PC-9 (cell line): ENCODE measurements around the gene CCM2. TPM values are rescaled to one million over a fixed set of nuclear protein-coding genes. Genes with fewer than 3 reads are reported as not detected.

Experiments used
- BruUV-seq: library from RNA; stranded (reverse); fragments of 400-500 nt; replicated peaks from 2 replicates; lab custom pipeline; 2021; lab: Mats Ljungman, UMichigan
- CTCF ChIA-PET: fragments of 300-600 bp; sonication (Branson Sonifier 250); formaldehyde crosslinking; loops from one replicate; lab custom pipeline; 2022; ENCODE audit warnings: antibody characterized with exemption; lab: Charles Lee
- POLR2A ChIA-PET: fragments of 300-600 bp; sonication (Branson Sonifier 250); formaldehyde crosslinking; loops from one replicate; lab custom pipeline; 2022; ENCODE audit warnings: antibody characterized with exemption; ENCODE audit not compliant: unreplicated experiment; lab: Charles Lee
- DNase-seq, 2 experiments: peaks; one replicate each; pipeline versions ENCODE4 v3.0.0 to v3.0.0-alpha.2; 2015 to 2022; ENCODE audit warnings: mixed read lengths in 1 of 2
- H2AFZ ChIP-seq: fragments of 200-600 bp; sonication (generic); 2 replicates; pipeline ENCODE4 v1.8.1; 2017; ENCODE audit warnings: antibody characterized with exemption
- H3F3A ChIP-seq: fragments of 200-600 bp; sonication (generic); 2 replicates; pipeline ENCODE4 v1.8.1; 2017; ENCODE audit warnings: antibody characterized with exemption, mild to moderate bottlenecking, low read depth; ENCODE audit not compliant: insufficient read depth
- H3K27ac ChIP-seq: fragments of 200-600 bp; sonication (generic); 2 replicates; pipeline ENCODE4 v1.6.1; 2016; ENCODE audit warnings: mixed run types
- H3K27me3 ChIP-seq: fragments of 200-600 bp; sonication (generic); 2 replicates; pipeline ENCODE4 v1.6.1; 2016; ENCODE audit warnings: low read depth, mixed run types; ENCODE audit not compliant: insufficient read depth
- H3K36me3 ChIP-seq: fragments of 200-600 bp; sonication (generic); 2 replicates; pipeline ENCODE4 v1.6.1; 2016; ENCODE audit warnings: low read depth, mixed run types
- H3K4me1 ChIP-seq: fragments of 200-600 bp; sonication (generic); replicated peaks from 2 replicates; pipeline ENCODE4 v1.6.1; 2016; ENCODE audit warnings: mixed run types; ENCODE audit not compliant: insufficient read depth
- H3K4me2 ChIP-seq: fragments of 200-600 bp; sonication (generic); 2 replicates; pipeline ENCODE4 v1.6.1; 2017; ENCODE audit warnings: mixed run types
- H3K4me3 ChIP-seq: fragments of 200-600 bp; sonication (generic); 2 replicates; pipeline ENCODE4 v1.6.1; 2016; ENCODE audit warnings: mixed run types
- H3K79me2 ChIP-seq: fragments of 200-600 bp; sonication (generic); 2 replicates; pipeline ENCODE4 v1.6.1; 2017; ENCODE audit warnings: low read depth, mixed run types
- H3K9me2 ChIP-seq: fragments of 200-600 bp; sonication (generic); 2 replicates; pipeline ENCODE4 v1.8.1; 2017; ENCODE audit warnings: mild to moderate bottlenecking; ENCODE audit not compliant: insufficient read depth
- H3K9me3 ChIP-seq: fragments of 200-600 bp; sonication (generic); 2 replicates; pipeline ENCODE4 v1.8.1; 2016; ENCODE audit warnings: low read depth; ENCODE audit not compliant: insufficient read depth
- H4K20me1 ChIP-seq: fragments of 200-600 bp; sonication (generic); 2 replicates; pipeline ENCODE4 v1.8.1; 2017; ENCODE audit not compliant: insufficient read depth
- EZH2 ChIP-seq: fragments of 200-600 bp; sonication (generic); IDR thresholded peaks from 2 replicates; pipeline ENCODE4 v1.8.0; 2017; ENCODE audit warnings: antibody characterized with exemption, low read depth
- intact Hi-C: fragments of 100-400 bp; cut with micrococcal nuclease; formaldehyde crosslinking; loops from one replicate; pipeline ENCODE4 v1.10.0; 2022; ENCODE audit not compliant: unreplicated experiment
- total RNA-seq: library from RNA; stranded (reverse); gene quantifications from 2 replicates; pipeline ENCODE4 v1.2.3, GENCODE V29; 2021
- TF ChIP-seq, protein P1 (sequence below): fragments of 200-600 bp; sonication (generic); conservative IDR thresholded peaks from 2 replicates; pipeline ENCODE4 v1.6.1; 2017; ENCODE audit warnings: mixed run types, antibody characterized with exemption, mild to moderate bottlenecking, moderate library complexity

The CCM2 gene
- total RNA-seq, 1 experiment from 2014 or later = 54.2 TPM

DNA sequence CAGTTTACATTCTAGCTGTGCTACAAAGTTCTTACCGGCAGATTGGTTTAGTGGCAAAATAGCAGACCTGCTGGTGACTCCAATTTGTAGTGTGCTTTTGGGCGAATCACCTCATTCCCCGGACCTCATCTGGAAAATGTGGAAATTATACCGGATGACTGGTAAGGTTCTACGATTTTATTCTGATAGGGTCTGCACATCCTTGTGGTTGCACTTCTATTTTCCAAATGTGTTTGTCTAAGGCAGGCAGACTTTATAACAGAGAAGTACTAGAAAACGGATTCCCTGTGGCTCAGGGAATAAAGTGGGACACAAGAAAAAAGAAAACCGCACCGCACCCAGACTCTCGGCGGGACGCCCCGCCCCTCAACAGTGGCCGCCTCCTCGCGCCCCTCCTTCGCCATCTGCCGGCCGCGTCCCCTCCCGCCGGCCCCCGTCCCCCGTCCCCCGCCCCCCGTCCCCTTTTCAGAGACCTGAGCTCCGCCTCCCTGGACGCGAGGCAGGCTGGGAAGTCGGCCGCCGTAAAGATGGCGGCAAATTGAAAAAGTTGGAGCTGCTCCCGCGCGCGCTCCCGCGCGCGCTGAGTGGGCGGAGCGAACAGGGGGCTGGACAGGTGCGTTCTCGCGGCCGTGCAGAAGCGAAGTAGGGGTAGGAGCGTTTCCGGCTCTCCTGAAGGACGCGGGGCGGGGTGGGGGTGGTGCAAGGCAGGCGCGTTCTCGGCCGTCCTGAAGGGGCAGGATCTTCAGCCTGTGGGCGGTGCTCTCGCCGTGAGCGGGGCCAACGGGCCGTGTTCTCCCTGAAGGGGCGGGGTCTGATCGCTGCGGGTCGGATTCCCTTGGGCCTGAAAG is 532 bp upstream of the CCM2 start:
- H3K27me3 ChIP-seq = no peaks in the 10 kb centered on the region
- H3F3A ChIP-seq = peaks cover 29% of the 10 kb centered on the region
- peaks cover 39% of the 10 kb centered on the region for H3K79me2 ChIP-seq
- no peaks in the 10 kb centered on the region for H3K9me3 ChIP-seq
- peak overlapping the region; percentile 85 for H3K4me2 ChIP-seq
- H3K4me3 ChIP-seq = peak overlapping the region; percentile 98
- H3K4me1 ChIP-seq = peaks cover 37% of the 10 kb centered on the region
- peak; percentile 98 to 100 for DNase-seq
- no peaks in the 10 kb centered on the region for H3K36me3 ChIP-seq
- H2AFZ ChIP-seq = peak overlapping the region; percentile 99
- H3K9me2 ChIP-seq = no peaks in the 10 kb centered on the region
- ChIA-PET CTCF (interaction anchor here (0.6 to 2.4 kb wide), 5 partner anchors 26 to 924 kb away, joined by 3 to 13 read pairs (median 4); no protein-coding TSS in a partner anchor), POLR2A (interaction anchor here (0.5 to 0.9 kb wide), 15 partner anchors 10 to 1784 kb away, joined by 3 to 32 read pairs (median 9); partner anchors contain the start of genes OGDH and TBRG4)
- H3K27ac ChIP-seq = peak overlapping the region; percentile 66
- TF ChIP-seq, protein P1, sequence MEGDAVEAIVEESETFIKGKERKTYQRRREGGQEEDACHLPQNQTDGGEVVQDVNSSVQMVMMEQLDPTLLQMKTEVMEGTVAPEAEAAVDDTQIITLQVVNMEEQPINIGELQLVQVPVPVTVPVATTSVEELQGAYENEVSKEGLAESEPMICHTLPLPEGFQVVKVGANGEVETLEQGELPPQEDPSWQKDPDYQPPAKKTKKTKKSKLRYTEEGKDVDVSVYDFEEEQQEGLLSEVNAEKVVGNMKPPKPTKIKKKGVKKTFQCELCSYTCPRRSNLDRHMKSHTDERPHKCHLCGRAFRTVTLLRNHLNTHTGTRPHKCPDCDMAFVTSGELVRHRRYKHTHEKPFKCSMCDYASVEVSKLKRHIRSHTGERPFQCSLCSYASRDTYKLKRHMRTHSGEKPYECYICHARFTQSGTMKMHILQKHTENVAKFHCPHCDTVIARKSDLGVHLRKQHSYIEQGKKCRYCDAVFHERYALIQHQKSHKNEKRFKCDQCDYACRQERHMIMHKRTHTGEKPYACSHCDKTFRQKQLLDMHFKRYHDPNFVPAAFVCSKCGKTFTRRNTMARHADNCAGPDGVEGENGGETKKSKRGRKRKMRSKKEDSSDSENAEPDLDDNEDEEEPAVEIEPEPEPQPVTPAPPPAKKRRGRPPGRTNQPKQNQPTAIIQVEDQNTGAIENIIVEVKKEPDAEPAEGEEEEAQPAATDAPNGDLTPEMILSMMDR = no peak
- no peak for TF ChIP-seq EZH2
- intact Hi-C loops = loop anchor here (1.0 to 2.0 kb wide), 5 partner anchors 13 to 151 kb away; partner anchors contain the start of genes H2AZ2, PURB and TBRG4
- no peaks in the 10 kb centered on the region; the same call in 1 of the 2 replicates for H4K20me1 ChIP-seq
- no TSS peak for BruUV-seq

DNA sequence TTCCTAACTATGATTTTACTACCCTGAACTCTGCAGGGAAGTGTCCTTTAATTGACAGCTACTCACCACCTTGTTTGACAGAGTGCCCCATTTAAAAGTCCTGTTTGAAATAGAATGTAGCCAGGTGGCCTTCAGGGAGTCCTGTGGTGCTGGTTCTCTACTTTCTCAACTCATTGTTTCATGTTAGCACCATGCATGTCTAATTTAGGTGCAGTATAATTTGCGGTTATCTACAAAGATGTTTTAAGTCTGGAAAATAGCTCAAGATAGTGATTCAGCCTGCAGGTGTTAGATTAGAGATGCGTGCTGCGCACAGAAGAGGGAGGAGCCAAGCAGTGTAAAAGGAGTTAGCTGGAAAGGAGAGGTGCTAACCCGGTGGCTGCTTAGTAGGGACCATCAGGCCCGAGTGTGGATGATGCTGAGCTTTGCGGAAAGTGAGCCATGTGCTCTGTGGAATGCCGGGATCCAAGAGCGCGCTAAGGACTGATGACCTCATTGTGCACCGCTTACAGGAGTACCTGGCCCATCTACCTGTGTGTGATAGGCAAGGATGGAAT is 1.2 kb downstream of the CCM2 start:
- Histone ChIP-seq H3K79me2 (peaks cover 41% of the 10 kb centered on the region), H3K36me3 (no peaks in the 10 kb centered on the region), H3K27me3 (no peaks in the 10 kb centered on the region), H3K9me2 (no peaks in the 10 kb centered on the region), H3K4me1 (peaks cover 27% of the 10 kb centered on the region), H3K4me3 (peak overlapping the region; percentile 57), H3F3A (peaks cover 29% of the 10 kb centered on the region), H4K20me1 (no peaks in the 10 kb centered on the region; the same call in 1 of the 2 replicates), H3K27ac (peak overlapping the region; percentile 10), H3K9me3 (no peaks in the 10 kb centered on the region), H2AFZ (no peak overlapping the region; the same call in 1 of the 2 replicates), H3K4me2 (peak overlapping the region; percentile 84)
- POLR2A ChIA-PET = interaction anchor here (0.6 to 1.3 kb wide), 6 partner anchors 15 to 110 kb away, joined by 3 to 5 read pairs (median 4); partner anchors contain the start of gene TBRG4
- intact Hi-C loops = loop anchor here (2.0 kb wide), 2 partner anchors 48 to 152 kb away; partner anchors contain the start of gene H2AZ2
- TSS peak; percentile 65 for BruUV-seq
- TF ChIP-seq, protein P1 = no peak
- TF ChIP-seq EZH2 = no peak
- CTCF ChIA-PET = interaction anchor here (0.6 to 1.5 kb wide), 2 partner anchors 13 to 135 kb away, joined by 3 to 5 read pairs; no protein-coding TSS in a partner anchor
- peak; percentile 46 to 78 for DNase-seq

DNA sequence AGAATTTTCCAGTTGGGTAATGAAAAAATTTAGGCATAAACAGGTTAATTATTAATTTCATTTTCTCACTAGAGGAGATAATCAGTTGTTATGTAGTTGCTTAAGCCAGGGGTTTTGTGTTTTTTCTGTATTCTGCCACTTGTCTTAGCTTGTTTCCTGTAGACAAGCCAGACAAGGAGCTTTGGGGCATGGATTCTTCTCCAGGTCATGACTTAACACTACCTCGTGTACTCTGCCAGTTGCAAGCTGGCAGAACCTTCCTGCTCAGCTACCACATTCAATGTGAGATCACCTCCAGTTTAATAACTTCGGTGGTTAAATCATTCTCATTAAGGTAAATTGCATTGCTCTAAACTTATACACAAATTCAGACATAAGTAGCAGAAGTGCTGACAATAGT is 1.8 kb downstream of the CCM2 start:
- Histone ChIP-seq H3K9me2 (no peaks in the 10 kb centered on the region), H3K36me3 (no peaks in the 10 kb centered on the region), H2AFZ (no peak overlapping the region), H4K20me1 (no peaks in the 10 kb centered on the region; the same call in 1 of the 2 replicates), H3K79me2 (peaks cover 46% of the 10 kb centered on the region), H3K4me1 (peaks cover 26% of the 10 kb centered on the region), H3K9me3 (no peaks in the 10 kb centered on the region), H3K27me3 (no peaks in the 10 kb centered on the region), H3K4me2 (peak overlapping the region; percentile 84), H3K4me3 (peak overlapping the region; percentile 57; the same call in 1 of the 2 replicates), H3F3A (peaks cover 33% of the 10 kb centered on the region), H3K27ac (peak overlapping the region; percentile 10; the same call in 1 of the 2 replicates)
- intact Hi-C loops = loop anchor here (2.0 kb wide), 2 partner anchors 47 to 153 kb away; partner anchors contain the start of gene H2AZ2
- ChIA-PET CTCF (interaction anchor here (0.6 to 1.5 kb wide), 2 partner anchors 11 to 134 kb away, joined by 3 to 5 read pairs; no protein-coding TSS in a partner anchor), POLR2A (interaction anchor here (0.6 to 0.7 kb wide), 4 partner anchors 15 to 159 kb away, joined by 3 to 9 read pairs (median 4); partner anchors contain the start of gene TBRG4)
- no TSS peak for BruUV-seq
- DNase-seq = no peak
- TF ChIP-seq, protein P1 = no peak
- TF ChIP-seq EZH2 = no peak
